NCI-H187 (cell line): ENCODE measurements around the gene PLCL1.

Source experiments
- DNase-seq, 2 experiments: peaks; one replicate each; lab custom pipeline; 2025; lab: John Stamatoyannopoulos, UW

PLCL1 gene

DNA sequence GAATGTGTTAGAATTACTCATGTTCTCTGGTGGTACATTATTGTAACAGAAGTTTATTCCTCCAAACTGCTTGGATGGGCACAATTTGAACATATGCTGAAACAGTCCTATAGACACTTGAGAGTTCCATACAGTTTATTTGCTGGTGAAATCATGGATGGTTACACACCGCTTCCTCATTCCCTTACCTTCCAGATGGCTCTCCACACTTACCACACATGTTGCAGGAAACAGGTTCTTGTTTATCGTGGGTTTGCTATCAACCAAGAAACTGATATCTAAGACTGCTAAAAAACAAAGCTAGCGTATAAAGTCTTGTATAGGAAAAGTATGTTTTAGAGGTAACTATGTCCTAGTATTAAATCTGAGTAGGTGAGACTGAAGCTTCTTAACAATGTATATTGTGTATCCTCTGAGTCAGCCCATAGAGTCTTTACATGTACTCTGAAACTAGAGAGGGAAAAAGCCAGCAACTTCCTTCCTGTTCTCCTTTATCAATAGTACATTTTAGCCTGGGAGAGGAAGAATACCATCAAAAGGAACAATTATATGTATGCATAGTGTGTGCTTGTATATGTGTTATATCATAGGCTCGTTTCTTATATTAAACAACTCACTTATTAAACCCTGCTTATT, 313.1 kb downstream of the PLCL1 start:
- DNase-seq, result no peak

DNA sequence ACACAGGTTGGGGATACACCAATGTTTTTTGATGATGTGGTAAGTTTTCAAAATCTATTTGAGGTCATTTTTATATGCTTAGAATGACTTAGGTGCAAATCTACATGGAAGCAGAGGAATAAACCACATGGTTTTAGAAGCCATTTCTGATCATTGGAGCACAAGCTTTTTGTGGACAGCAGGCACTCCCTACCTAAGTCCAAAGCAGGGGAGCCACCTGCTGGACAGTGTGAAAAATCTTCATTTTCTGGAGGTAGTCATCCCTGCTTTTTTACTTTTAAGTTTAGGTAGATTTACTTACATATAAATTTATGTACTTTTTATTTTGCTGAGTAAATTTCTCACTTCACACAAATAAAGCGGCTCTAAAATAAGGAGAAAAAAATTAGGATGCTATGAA, 323.2 kb downstream of the PLCL1 start:
- no peak for DNase-seq

DNA sequence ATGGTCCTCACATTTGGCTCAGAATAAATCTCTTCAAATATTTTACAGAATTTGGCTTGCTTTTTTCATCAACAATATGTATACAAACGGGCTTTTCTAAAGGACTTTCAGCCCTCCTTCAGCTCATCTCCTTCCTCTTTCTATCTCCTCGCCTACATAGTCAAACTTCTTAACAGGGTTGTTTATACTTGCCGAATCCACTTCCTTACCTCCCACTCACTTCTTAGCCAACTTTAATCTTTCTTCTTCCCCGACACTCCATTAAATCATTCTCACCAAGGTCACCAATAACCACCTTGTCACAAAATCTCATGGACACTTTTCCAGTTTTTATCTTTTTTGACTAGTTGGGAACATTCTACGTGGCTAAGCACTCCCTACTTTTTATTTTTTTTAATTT, 325.2 kb downstream of the PLCL1 start:
- no peak for DNase-seq

GRCh38 chr2:198134293-198134955, 330.0 kb downstream of the PLCL1 start:
- no peak for DNase-seq

DNA sequence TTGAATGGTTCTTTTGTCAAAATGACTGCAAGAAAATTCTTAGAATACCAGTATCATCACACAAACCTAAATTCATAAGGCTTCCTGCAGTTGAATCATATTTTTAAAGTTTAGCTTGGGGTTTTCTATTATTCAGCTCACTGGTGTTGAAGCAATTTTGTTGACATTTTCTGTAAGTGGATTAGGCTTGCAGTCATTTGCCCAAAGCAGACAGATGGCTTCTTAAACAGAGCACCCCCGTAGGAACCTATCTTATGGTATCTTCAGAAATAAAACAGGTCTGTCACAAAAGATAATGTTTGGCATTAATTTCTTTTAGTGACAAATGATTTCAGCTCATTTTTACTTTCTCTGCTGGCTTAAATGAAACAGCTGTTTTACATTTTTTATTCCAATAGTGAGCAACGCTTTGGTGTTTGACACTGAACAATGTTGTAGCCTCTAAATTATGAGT, 331.1 kb downstream of the PLCL1 start:
- DNase-seq, result no peak

GRCh38 chr2:198136142-198136541, 331.7 kb downstream of the PLCL1 start:
- no peak for DNase-seq

DNA sequence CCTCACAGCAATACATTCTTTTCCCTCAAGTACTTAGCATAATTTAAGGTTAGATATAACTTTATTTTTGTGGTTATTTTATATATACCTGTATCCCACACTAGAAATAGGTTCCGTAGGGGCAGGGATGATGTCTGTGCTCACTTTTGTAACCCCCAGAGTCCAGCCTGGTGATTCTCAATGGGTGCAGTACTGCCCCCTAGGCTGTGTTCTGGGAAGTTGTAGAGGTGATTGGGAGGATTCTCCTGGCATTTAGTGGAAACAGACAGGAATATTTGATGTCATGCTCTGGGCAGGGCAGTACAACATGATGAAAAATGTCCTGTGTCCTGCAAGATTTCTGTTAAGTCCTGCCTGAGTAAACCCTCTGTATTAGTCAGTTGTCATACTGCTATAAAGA, 333.3 kb downstream of the PLCL1 start:
- no peak for DNase-seq

DNA sequence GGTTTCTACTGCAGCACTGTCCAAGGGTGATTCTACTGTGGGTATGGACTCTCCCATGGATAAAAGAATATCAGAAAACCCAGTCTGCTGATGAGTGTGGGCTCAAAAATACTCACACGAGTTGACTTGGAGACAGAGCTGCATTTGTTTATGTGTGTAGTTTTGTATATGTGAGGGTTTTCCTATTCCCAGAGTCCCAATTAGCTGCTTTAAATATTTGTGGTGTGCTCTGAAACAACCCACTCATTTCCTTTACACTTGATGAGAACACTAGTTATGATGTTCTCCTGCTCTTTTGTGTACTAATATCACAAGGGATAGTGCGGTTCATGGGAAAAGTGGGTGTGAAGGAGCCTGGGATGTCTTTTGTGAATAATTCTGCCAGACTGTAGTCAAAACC, 337.3 kb downstream of the PLCL1 start:
- no peak for DNase-seq

- DNase-seq, result no peak
Observed at GRCh38 chr2:198143156-198143555, 338.8 kb downstream of the PLCL1 start.

DNA sequence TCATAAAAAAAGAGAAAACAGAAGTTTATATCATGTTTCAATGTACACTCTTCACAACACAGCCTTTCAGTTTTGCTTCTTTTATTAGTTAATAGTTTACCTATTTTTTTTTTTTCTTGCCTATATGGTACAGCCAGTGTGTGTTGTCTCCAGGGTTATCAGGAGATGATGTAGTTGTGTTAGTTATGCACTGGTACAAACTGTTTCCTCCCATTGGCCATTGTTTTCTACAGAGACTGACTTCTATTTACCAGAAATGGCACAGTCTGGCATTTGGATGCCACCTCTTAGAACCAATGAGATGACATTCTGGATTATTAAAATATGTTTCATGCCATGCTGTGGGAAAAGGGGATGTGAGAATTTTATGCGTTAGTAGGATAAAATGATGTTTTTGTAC, 339.4 kb downstream of the PLCL1 start:
- DNase-seq, result no peak

DNA sequence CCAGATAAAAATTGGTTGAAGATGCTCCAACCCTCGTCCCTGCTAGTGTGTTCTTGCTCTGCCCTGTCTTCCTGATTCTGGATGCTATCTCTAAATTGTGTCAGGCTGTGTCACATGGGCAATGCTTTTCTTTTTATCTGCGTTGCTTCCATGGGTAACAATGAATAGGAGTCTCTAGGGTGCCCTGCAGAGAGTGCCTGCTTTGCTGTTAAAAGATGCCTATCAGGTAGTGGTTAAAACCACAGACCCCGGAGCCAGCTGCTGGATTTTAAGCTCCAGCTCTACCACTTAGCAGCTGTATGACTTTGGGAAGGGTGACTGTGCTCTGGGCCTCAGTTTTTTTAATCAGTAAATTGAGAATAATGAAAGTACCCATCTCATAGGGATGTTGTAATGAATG, 340.3 kb downstream of the PLCL1 start:
- no peak for DNase-seq

- DNase-seq, result no peak
Observed at GRCh38 chr2:198146346-198146940, 342.1 kb downstream of the PLCL1 start.

- DNase-seq, result no peak
Observed at GRCh38 chr2:198157314-198157713, 352.9 kb downstream of the PLCL1 start.

- no peak for DNase-seq
Observed at GRCh38 chr2:198161151-198161550, 356.8 kb downstream of the PLCL1 start.

GRCh38 chr2:198162276-198162675, 357.9 kb downstream of the PLCL1 start:
- no peak for DNase-seq

DNA sequence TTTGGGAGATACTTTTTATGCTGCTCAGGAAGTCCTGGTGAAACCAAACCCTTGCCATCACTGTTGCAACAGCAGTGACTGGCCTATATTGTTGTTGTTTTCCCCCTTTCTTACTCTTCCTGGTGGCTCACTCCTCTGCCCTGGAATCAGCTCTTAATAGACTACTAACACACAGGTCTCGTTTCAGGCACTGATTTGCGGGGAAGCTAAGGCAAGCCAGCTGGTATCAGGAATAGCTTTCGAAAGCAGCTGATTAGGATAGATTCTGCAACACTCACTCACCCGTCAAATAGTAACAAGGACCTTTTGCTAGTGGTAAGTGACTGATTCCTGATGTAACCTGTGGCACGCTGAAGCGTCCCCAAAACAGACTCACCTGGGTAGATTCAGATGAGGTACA, 360.4 kb downstream of the PLCL1 start:
- no peak for DNase-seq

DNA sequence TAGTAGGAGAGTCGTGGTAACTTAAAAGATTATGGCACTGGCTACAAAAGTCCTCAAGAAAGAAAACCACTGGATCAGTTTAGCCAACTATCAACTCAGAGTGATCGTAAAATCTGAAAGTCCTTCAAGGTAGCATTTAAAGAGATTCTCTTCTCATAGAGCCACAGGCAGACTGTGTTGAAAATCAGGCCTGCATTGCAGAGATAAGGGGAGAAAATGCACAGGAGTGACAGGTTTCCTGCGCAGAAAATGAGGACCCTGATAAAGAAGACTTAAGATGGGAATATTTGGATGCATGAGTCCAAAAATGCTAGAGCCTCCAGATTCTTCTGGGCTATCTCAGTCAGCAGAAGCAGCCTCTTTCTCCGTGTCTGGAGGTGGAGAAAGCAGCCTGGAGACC, 360.9 kb downstream of the PLCL1 start:
- DNase-seq, result no peak

DNA sequence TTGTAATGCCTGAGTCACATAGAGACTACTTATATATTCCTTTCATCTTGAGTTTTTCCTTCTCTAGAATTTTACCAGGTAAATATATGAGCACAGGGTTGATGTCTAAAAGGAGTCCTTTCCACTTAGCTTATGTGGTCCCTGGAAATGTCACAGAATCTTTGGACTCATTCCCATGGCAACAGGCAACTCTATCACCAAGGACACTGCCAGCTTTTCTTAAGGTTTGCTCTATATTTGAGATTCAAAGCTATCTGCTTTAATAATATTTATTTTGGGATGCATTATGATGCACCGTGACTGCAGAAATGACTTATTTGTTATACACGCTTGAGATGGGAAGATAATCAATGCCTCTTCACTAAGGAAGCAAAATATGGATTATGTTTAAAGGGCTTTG, 363.0 kb downstream of the PLCL1 start:
- DNase-seq, result no peak

DNA sequence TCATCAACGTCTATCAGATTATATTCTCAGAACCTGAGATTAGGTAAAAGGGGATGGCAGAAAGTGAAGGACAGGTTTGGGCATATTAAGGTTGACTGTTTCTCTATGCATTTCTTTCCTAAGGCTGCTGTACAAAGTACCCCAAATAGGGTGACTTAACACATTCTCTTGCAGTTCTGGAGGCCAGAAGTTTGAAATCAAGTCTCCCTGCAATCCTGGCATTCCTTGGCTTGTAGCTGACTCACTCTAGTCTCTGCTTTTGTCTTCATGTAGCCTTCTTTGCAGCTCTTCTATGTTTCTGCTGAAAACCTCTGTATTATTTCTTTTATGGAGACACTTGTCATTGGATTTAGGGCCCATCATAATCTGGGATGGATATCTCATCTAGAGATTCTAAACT, 364.3 kb downstream of the PLCL1 start:
- no peak for DNase-seq

- no peak for DNase-seq
Observed at GRCh38 chr2:198173242-198173641, 368.8 kb downstream of the PLCL1 start.

DNA sequence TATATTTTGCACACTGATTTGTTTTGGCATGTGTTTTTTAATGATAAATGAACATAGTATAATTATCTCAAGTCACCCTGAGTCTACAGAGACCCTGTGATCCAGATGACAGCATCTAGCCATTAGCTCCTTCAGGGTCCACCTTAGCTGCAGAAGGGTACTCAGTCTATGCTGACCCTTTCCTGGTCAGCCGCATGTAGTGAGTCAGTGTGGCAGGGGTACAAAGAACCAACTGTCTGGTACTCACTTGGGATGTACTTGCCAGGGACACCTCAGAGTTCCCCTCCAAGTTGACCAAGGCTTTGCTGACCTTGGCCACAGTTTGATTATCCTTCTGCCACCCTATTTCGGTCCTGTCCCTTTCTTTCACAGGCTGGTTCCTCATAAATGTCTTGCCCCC, 369.5 kb downstream of the PLCL1 start:
- no peak for DNase-seq

DNA sequence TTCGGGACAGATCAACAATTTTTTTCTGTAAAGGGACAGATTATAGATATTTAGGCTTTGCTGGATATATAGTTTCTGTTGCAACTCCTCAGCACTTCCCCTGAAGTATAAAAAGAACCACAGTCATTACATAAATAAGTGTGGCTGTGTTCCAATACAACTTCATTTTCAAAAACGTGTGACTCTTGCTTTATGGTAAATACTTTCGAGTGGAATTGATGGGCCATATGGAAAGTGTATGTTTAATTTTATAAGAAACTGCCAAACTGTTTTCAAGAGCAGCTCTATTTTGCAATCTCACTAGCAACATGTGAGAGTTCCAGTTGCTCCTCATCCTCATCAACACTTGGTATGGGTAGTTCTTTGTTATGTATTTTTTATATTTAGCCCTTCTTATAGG, 370.9 kb downstream of the PLCL1 start:
- no peak for DNase-seq

DNA sequence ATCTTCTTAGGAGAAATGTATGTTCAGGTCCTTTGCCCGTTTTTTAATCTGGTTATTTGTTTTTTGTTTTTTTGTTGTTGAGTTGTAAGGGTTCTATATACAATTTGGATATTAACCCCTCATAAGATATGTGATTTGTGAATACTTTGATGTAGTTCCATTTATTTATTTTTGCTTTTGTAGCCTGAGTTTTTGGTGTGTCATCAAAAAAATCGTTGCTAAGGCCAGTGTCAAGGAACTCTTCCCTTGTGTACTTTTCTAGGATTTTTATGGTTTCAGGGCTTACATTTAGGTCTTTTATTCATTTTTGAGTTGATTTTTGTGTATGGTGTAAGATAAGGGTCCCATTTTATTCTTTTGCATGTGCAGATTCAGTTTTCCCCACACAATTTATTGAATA, 372.6 kb downstream of the PLCL1 start:
- no peak for DNase-seq

- no peak for DNase-seq
Observed at GRCh38 chr2:198178766-198179165, 374.4 kb downstream of the PLCL1 start.
